Esophagus muscularis mucosa (tissue), 4 donors: ENCODE data around the gene MAPK14. TPM values are rescaled to one million over a fixed set of nuclear protein-coding genes. Genes with fewer than 3 reads are reported as not detected.

Experiments
- DNase-seq: peaks from one replicate; pipeline ENCODE4 v3.0.0-alpha.2; 2017; ENCODE audit errors: extremely low spot score
- H3K27ac ChIP-seq, 4 donors: fragments of 200-600 bp; sonication (generic); replicated peaks in 1 of 4; 1 replicate in 3 of 4; 2 replicates in 1 of 4; pipeline ENCODE4 v1.5.1; 2016 to 2019; ENCODE audit warnings: mild to moderate bottlenecking in 1 of 4
- H3K27me3 ChIP-seq, 4 donors: fragments of 200-600 bp; sonication (generic); one replicate each; pipeline versions ENCODE4 v1.5.1 to v1.6.0; 2016 to 2019
- H3K36me3 ChIP-seq, 4 donors: fragments of 200-600 bp; sonication (generic); one replicate each; pipeline ENCODE4 v1.5.1; 2016 to 2019
- H3K4me1 ChIP-seq, 4 donors: fragments of 200-600 bp; sonication (generic); one replicate each; pipeline ENCODE4 v1.5.1; 2016 to 2019
- H3K4me3 ChIP-seq, 4 donors: fragments of 200-600 bp; sonication (generic); 1 replicate in 2 of 4; 2 replicates in 2 of 4; pipeline ENCODE4 v1.5.1; 2016 to 2019; ENCODE audit warnings: mild to moderate bottlenecking in 4 of 4, moderate library complexity in 1 of 4
- H3K9me3 ChIP-seq, 4 donors: fragments of 200-600 bp; sonication (generic); 1 replicate in 3 of 4; 2 replicates in 1 of 4; pipeline ENCODE4 v1.5.1; 2016 to 2019
- CTCF ChIP-seq, 3 experiments: fragments of 200-600 bp in 2 of 3; fragments of 450-650 bp in 1 of 3; sonication (generic) in 2 of 3; IDR thresholded peaks; one replicate each; pipeline ENCODE4 v1.5.1; 2017 to 2019; ENCODE audit warnings: antibody characterized with exemption in 3 of 3, mild to moderate bottlenecking in 2 of 3, moderate library complexity in 1 of 3
- EP300 ChIP-seq: sonication (generic); formaldehyde crosslinking; IDR thresholded peaks from one replicate; pipeline ENCODE4 v1.6.1; 2017; ENCODE audit warnings: antibody characterized with exemption
- POLR2A ChIP-seq: fragments of 450-650 bp; IDR thresholded peaks from one replicate; pipeline ENCODE4 v1.6.1; 2017; ENCODE audit warnings: antibody characterized with exemption, moderate library complexity, mild to moderate bottlenecking, low read depth
- POLR2AphosphoS5 ChIP-seq, 2 donors: sonication (generic); formaldehyde crosslinking; IDR thresholded peaks; one replicate each; pipeline ENCODE4 v1.6.1; 2017; ENCODE audit warnings: antibody characterized with exemption in 2 of 2
- WGBS: methylation state at CpG from one replicate; pipeline ENCODE4 v1.1.5; 2018; 5-methylcytosine and 5-hydroxymethylcytosine counted together
- intact Hi-C: fragments of 100-400 bp; cut with DNase I; formaldehyde crosslinking; loops from one replicate; pipeline ENCODE4 v1.15.1; 2023
- total RNA-seq, 4 donors: library from RNA; depleted of rRNA; stranded (reverse); fragments of >200 nt; gene quantifications; one replicate each; pipeline versions ENCODE4 v1.1.0 to v1.2.1, GENCODE V29; 2016

MAPK14 gene
- total RNA-seq, 4 donors from 2014 or later = 53.2 to 70.7 (median 66.9) TPM

GRCh38 chr6:36150283-36150682 is 122.7 kb downstream of the MAPK14 start:
- H3K27ac ChIP-seq = peak overlapping the region in 3 of 4 donors; percentile 22 to 60 (median 45)
- WGBS = 58% methylated on average over 3 of the region's 3 CpGs
- intact Hi-C loops = no loop called here
- H3K27me3 ChIP-seq = no peaks in the 10 kb centered on the region
- H3K36me3 ChIP-seq = no peaks in the 10 kb centered on the region
- H3K9me3 ChIP-seq = no peaks in the 10 kb centered on the region
- TF ChIP-seq EP300 = no peak
- TF ChIP-seq POLR2A = no peak
- peak in 1 of 2 donors; percentile 31 for TF ChIP-seq POLR2AphosphoS5 (IDR thresholded peaks at IDR 0.05)
- no peak for TF ChIP-seq CTCF (IDR thresholded peaks at IDR 0.05)
- H3K4me1 ChIP-seq = peaks cover 0 to 10% (median 8%) of the 10 kb centered on the region in 4 donors
- no peak overlapping the region for H3K4me3 ChIP-seq
- no peak for DNase-seq

- H3K27me3 ChIP-seq = no peaks in the 10 kb centered on the region
- 88% methylated on average over 2 of the region's 2 CpGs for WGBS
- DNase-seq = no peak
- intact Hi-C loops = no loop called here
- H3K4me3 ChIP-seq = no peak overlapping the region
- no peaks in the 10 kb centered on the region for H3K9me3 ChIP-seq
- TF ChIP-seq POLR2A (no peak), EP300 (no peak), CTCF (IDR thresholded peaks at IDR 0.05) (no peak), POLR2AphosphoS5 (IDR thresholded peaks at IDR 0.05) (no peak)
- no peak overlapping the region for H3K27ac ChIP-seq
- H3K36me3 ChIP-seq = no peaks in the 10 kb centered on the region
- H3K4me1 ChIP-seq = peaks cover 0 to 10% (median 8%) of the 10 kb centered on the region in 4 donors
These were observed 126.7 kb downstream of the MAPK14 start for GRCh38 chr6:36154286-36154685.

GRCh38 chr6:36155662-36156061 is 128.1 kb downstream of the MAPK14 start:
- no peaks in the 10 kb centered on the region for H3K27me3 ChIP-seq
- H3K27ac ChIP-seq = no peak overlapping the region
- intact Hi-C loops = no loop called here
- TF ChIP-seq POLR2AphosphoS5 (IDR thresholded peaks at IDR 0.05) (no peak), EP300 (no peak), POLR2A (no peak), CTCF (IDR thresholded peaks at IDR 0.05) (no peak)
- no peaks in the 10 kb centered on the region for H3K4me1 ChIP-seq
- peaks cover 0 to 5% (median 0%) of the 10 kb centered on the region in 4 donors for H3K9me3 ChIP-seq
- no peaks in the 10 kb centered on the region for H3K36me3 ChIP-seq
- H3K4me3 ChIP-seq = no peak overlapping the region
- no peak for DNase-seq
- 88% methylated on average over 2 of the region's 2 CpGs for WGBS

- no peaks in the 10 kb centered on the region for H3K36me3 ChIP-seq
- 95% methylated on average over 4 of the region's 4 CpGs for WGBS
- no peak overlapping the region for H3K27ac ChIP-seq
- TF ChIP-seq POLR2AphosphoS5 (IDR thresholded peaks at IDR 0.05) = no peak
- TF ChIP-seq EP300 = no peak
- no peak for TF ChIP-seq POLR2A
- no peak for TF ChIP-seq CTCF (IDR thresholded peaks at IDR 0.05)
- no peaks in the 10 kb centered on the region for H3K27me3 ChIP-seq
- H3K9me3 ChIP-seq = peaks cover 0 to 5% (median 0%) of the 10 kb centered on the region in 4 donors
- intact Hi-C loops = no loop called here
- no peak overlapping the region for H3K4me3 ChIP-seq
- no peaks in the 10 kb centered on the region for H3K4me1 ChIP-seq
- DNase-seq = no peak
These were observed 132.6 kb downstream of the MAPK14 start for GRCh38 chr6:36160147-36160760.

Other genes starting within 250 kb of the MAPK14 start
- not detected for gene CLPSL1, start 246.8 kb upstream of the MAPK14 start, total RNA-seq
- gene CLPS, start 230.5 kb upstream of the MAPK14 start, total RNA-seq = not detected
- not detected for gene LHFPL5, start 222.5 kb upstream of the MAPK14 start, total RNA-seq
- 10 to 100 TPM; 25.4 to 36.5 (median 30.4) TPM for gene SRPK1, start 106.7 kb upstream of the MAPK14 start, total RNA-seq
- under 1 TPM in 2 of 4 donors, not detected in 2; under 0.01 to 0.17 TPM for gene SLC26A8, start 3.2 kb upstream of the MAPK14 start, total RNA-seq
- 1 to 10 TPM; 2.1 to 5.0 (median 4.5) TPM for gene MAPK13, start 102.7 kb downstream of the MAPK14 start, total RNA-seq
- 10 to 100 TPM; 21.5 to 34.8 (median 22.3) TPM for gene BRPF3, start 168.9 kb downstream of the MAPK14 start, total RNA-seq
- under 1 TPM in 1 of 4 donors, not detected in 3; 0.33 TPM for gene PNPLA1, start 242.3 kb downstream of the MAPK14 start, total RNA-seq